GM18951 (cell line): ENCODE measurements around the gene CADPS.

Source experiments
- POLR2A ChIP-seq: IDR thresholded peaks from 4 replicates; pipeline ENCODE4 v1.6.1; 2011; ENCODE audit warnings: mild to moderate bottlenecking; ENCODE audit not compliant: insufficient read length, insufficient read depth; ENCODE audit errors: extremely low read depth
- in situ Hi-C: fragments of 300-500 bp; cut with MboI; formaldehyde crosslinking; loops from one replicate; pipeline ENCODE4 v1.12.0; 2022; ENCODE audit warnings: low sequenced_read_pairs, mixed read lengths, inconsistent platforms; ENCODE audit not compliant: unreplicated experiment

Gene CADPS

GRCh38 chr3:62632510-62633294, 242.5 kb downstream of the CADPS start:
- in situ Hi-C loops: no loop called here
- TF ChIP-seq POLR2A: no peak

- in situ Hi-C loops: no loop called here
- TF ChIP-seq POLR2A: no peak
Measured at GRCh38 chr3:62631488-62631887, 243.7 kb downstream of the CADPS start.

- TF ChIP-seq POLR2A: no peak
- in situ Hi-C loops: no loop called here
Measured at GRCh38 chr3:62630664-62631063, 244.6 kb downstream of the CADPS start.

- in situ Hi-C loops: no loop called here
- TF ChIP-seq POLR2A: no peak
Measured at GRCh38 chr3:62625268-62625667, 249.9 kb downstream of the CADPS start.

- in situ Hi-C loops: no loop called here
- TF ChIP-seq POLR2A: no peak
Measured at GRCh38 chr3:62624185-62624584, 251.0 kb downstream of the CADPS start.

GRCh38 chr3:62622553-62623174, 252.6 kb downstream of the CADPS start:
- in situ Hi-C loops: no loop called here
- TF ChIP-seq POLR2A: no peak

GRCh38 chr3:62621925-62622324, 253.3 kb downstream of the CADPS start:
- in situ Hi-C loops: no loop called here
- no peak for TF ChIP-seq POLR2A

- no peak for TF ChIP-seq POLR2A
- in situ Hi-C loops: no loop called here
Measured at GRCh38 chr3:62621176-62621575, 254.0 kb downstream of the CADPS start.

- TF ChIP-seq POLR2A: no peak
- in situ Hi-C loops: no loop called here
Measured at GRCh38 chr3:62615258-62615849, 259.9 kb downstream of the CADPS start.

- TF ChIP-seq POLR2A: no peak
- in situ Hi-C loops: no loop called here
Measured at GRCh38 chr3:62614527-62614926, 260.7 kb downstream of the CADPS start.

- TF ChIP-seq POLR2A: no peak
- in situ Hi-C loops: no loop called here
Measured at GRCh38 chr3:62611541-62612240, 263.5 kb downstream of the CADPS start.

- no peak for TF ChIP-seq POLR2A
- in situ Hi-C loops: no loop called here
Measured at GRCh38 chr3:62607287-62608029, 267.8 kb downstream of the CADPS start.
